Transverse colon (tissue), 4 donors: ENCODE data around the gene TREH. TPM values are rescaled to one million over a fixed set of nuclear protein-coding genes. Genes with fewer than 3 reads are reported as not detected.
"Not testable (repeated sequence)": the region's sequence is repeated elsewhere in the genome, so short reads cannot be mapped to it uniquely, and the experiment has no call there.

Experiments
- DNase-seq: peaks from one replicate; pipeline ENCODE4 v3.0.0-alpha.2; 2019
- H3K27ac ChIP-seq, 4 donors: fragments of 200-600 bp; sonication (generic); 2 replicates each; pipeline ENCODE4 v1.5.1; 2016 to 2018; ENCODE audit warnings: inconsistent platforms in 4 of 4
- H3K27me3 ChIP-seq: fragments of 200-600 bp; sonication (generic); 2 replicates; pipeline ENCODE4 v1.5.1; 2017; ENCODE audit warnings: inconsistent platforms
- H3K36me3 ChIP-seq, 4 donors: fragments of 200-600 bp; sonication (generic); 2 replicates each; pipeline ENCODE4 v1.5.1; 2017 to 2019; ENCODE audit warnings: inconsistent platforms in 4 of 4
- H3K4me1 ChIP-seq, 4 donors: fragments of 200-600 bp; sonication (generic); 2 replicates each; pipeline ENCODE4 v1.5.1; 2017 to 2020; ENCODE audit warnings: inconsistent platforms in 4 of 4
- H3K4me3 ChIP-seq, 4 donors: fragments of 200-600 bp; sonication (generic); 1 replicate in 1 of 4; 2 replicates in 3 of 4; pipeline versions ENCODE4 v1.5.1 to v1.6.1; 2017 to 2019; ENCODE audit warnings: inconsistent platforms in 4 of 4
- H3K9me3 ChIP-seq, 2 donors: fragments of 200-600 bp; sonication (generic); 2 replicates each; pipeline ENCODE4 v1.5.1; 2017 to 2019; ENCODE audit warnings: inconsistent platforms in 2 of 2
- EP300 ChIP-seq: sonication (generic); formaldehyde crosslinking; IDR thresholded peaks from one replicate; pipeline ENCODE4 v1.6.1; 2017; ENCODE audit warnings: antibody characterized with exemption, low read depth
- POLR2A ChIP-seq: fragments of 450-650 bp; IDR thresholded peaks from one replicate; pipeline ENCODE4 v1.6.1; 2016; ENCODE audit warnings: antibody characterized with exemption, mild to moderate bottlenecking, moderate library complexity
- POLR2AphosphoS5 ChIP-seq, 3 donors: sonication (generic); formaldehyde crosslinking; IDR thresholded peaks; one replicate each; pipeline ENCODE4 v1.6.1; 2016; ENCODE audit warnings: antibody characterized with exemption in 3 of 3
- WGBS, 2 donors: methylation state at CpG; one replicate each; pipeline ENCODE4 v1.1.5; 2018; ENCODE audit warnings: low coverage in 1 of 2; 5-methylcytosine and 5-hydroxymethylcytosine counted together
- in situ Hi-C, 4 donors: fragments of 200-750 bp; cut with MboI; loops; one replicate each; pipeline versions ENCODE4 v1.15.0 to v1.15.1; 2017; ENCODE audit warnings: low sequenced_read_pairs in 3 of 4, low pct_ligation_motif_present in 1 of 4, low pct_unique_long_range_greater_than_20kb in 1 of 4
- intact Hi-C: fragments of 100-400 bp; cut with DNase I; formaldehyde crosslinking; loops from one replicate; pipeline ENCODE4 v1.15.1; 2023; ENCODE audit warnings: low total_unique reads
- total RNA-seq, 4 donors: library from RNA; depleted of rRNA; stranded (reverse); fragments of >200 nt; gene quantifications; one replicate each; pipeline ENCODE4 v1.1.0, GENCODE V29; 2016
- TF ChIP-seq, protein P1 (sequence below), 5 experiments: fragments of 200-600 bp in 3 of 5; fragments of 450-650 bp in 2 of 5; sonication (generic) in 3 of 5; IDR thresholded peaks; 1 replicate in 2 of 5; 2 replicates in 3 of 5; pipeline ENCODE4 v1.5.1; 2016 to 2017; ENCODE audit warnings: antibody characterized with exemption in 5 of 5, inconsistent platforms in 3 of 5, mild to moderate bottlenecking in 2 of 5, moderate library complexity in 1 of 5

TREH gene
- total RNA-seq, 4 donors from 2014 or later, result 4.9 to 5.6 TPM; not detected in 2

DNA sequence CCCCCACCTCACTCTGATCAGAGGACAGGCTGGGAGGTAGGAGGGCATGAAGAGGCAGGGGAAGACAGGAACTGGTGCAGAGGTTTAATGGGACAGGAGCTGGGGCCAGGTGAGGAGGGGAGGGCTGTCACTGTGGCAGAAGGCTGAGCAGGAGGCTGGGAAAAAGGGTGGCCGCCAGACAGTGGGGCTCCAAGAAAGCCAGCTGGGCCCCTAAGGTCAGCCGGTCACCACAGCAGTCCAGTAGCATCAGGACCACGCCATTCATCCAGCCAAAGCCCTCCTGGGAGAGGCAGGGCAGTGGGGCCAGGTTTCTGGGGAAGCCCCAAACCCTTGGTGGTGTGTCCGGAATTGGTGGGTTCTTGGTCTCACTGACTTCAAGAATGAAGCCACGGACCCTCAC, 8.5 kb upstream of the TREH start:
- peaks cover 4 to 21% (median 10%) of the 10 kb centered on the region in 4 donors for H3K4me1 ChIP-seq
- H3K36me3 ChIP-seq, result no peaks in the 10 kb centered on the region
- no peaks in the 10 kb centered on the region for H3K9me3 ChIP-seq
- H3K4me3 ChIP-seq, result no peak overlapping the region
- intact Hi-C loops, result loop anchor here (2.0 kb wide), 1 partner anchor 269 kb away; the partner anchor contains the start of gene UPK2
- no peak overlapping the region for H3K27ac ChIP-seq
- no peak for DNase-seq
- WGBS, 2 donors, result 76% methylated on average over 5 of the region's 5 CpGs; no CpG with 5 or more reads in 1 of the 2 donors
- TF ChIP-seq POLR2AphosphoS5 (IDR thresholded peaks at IDR 0.05) (no peak), EP300 (no peak), POLR2A (no peak)
- TF ChIP-seq, protein P1, sequence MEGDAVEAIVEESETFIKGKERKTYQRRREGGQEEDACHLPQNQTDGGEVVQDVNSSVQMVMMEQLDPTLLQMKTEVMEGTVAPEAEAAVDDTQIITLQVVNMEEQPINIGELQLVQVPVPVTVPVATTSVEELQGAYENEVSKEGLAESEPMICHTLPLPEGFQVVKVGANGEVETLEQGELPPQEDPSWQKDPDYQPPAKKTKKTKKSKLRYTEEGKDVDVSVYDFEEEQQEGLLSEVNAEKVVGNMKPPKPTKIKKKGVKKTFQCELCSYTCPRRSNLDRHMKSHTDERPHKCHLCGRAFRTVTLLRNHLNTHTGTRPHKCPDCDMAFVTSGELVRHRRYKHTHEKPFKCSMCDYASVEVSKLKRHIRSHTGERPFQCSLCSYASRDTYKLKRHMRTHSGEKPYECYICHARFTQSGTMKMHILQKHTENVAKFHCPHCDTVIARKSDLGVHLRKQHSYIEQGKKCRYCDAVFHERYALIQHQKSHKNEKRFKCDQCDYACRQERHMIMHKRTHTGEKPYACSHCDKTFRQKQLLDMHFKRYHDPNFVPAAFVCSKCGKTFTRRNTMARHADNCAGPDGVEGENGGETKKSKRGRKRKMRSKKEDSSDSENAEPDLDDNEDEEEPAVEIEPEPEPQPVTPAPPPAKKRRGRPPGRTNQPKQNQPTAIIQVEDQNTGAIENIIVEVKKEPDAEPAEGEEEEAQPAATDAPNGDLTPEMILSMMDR (IDR thresholded peaks at IDR 0.05), result no peak
- no peaks in the 10 kb centered on the region for H3K27me3 ChIP-seq
- in situ Hi-C loops, result loop anchor here (10.0 to 25.0 kb wide), 3 partner anchors 99 to 274 kb away; partner anchors contain the start of genes UPK2 (in 3 of the 4), DDX6 (in 1 of the 4) and FOXR1 (in 1 of the 4)

- Histone ChIP-seq H3K4me1 (peaks cover 0 to 4% (median 3%) of the 10 kb centered on the region in 4 donors), H3K4me3 (no peak overlapping the region), H3K27me3 (no peaks in the 10 kb centered on the region), H3K36me3 (no peaks in the 10 kb centered on the region), H3K9me3 (no peaks in the 10 kb centered on the region), H3K27ac (no peak overlapping the region)
- WGBS, 2 donors, result 90% methylated on average over 2 of the region's 2 CpGs; no CpG with 5 or more reads in 1 of the 2 donors
- DNase-seq, result no peak
- intact Hi-C loops (no loop called here), in situ Hi-C loops (loop anchor here (10.0 to 25.0 kb wide), 3 partner anchors 103 to 278 kb away; partner anchors contain the start of genes UPK2 (in 3 of the 4), DDX6 (in 1 of the 4) and FOXR1 (in 1 of the 4))
- TF ChIP-seq EP300 (no peak), POLR2AphosphoS5 (IDR thresholded peaks at IDR 0.05) (no peak), POLR2A (no peak)
- TF ChIP-seq, protein P1 (IDR thresholded peaks at IDR 0.05), result no peak
These were observed 4.7 kb upstream of the TREH start for GRCh38 chr11:118684187-118684586.

- H3K4me1 ChIP-seq, H3K9me3 ChIP-seq, intact Hi-C loops, H3K27ac ChIP-seq, H3K27me3 ChIP-seq, H3K36me3 ChIP-seq, DNase-seq, H3K4me3 ChIP-seq: not testable (repeated sequence)
- 63 to 74% methylated on average over 3 to 6 of the region's 6 CpGs for WGBS, 2 donors
- in situ Hi-C loops, result loop anchor here (10.0 to 25.0 kb wide), 3 partner anchors 104 to 279 kb away; partner anchors contain the start of genes UPK2 (in 3 of the 4), DDX6 (in 1 of the 4) and FOXR1 (in 1 of the 4)
These were observed 3.5 kb upstream of the TREH start for GRCh38 chr11:118682939-118683338.

DNA sequence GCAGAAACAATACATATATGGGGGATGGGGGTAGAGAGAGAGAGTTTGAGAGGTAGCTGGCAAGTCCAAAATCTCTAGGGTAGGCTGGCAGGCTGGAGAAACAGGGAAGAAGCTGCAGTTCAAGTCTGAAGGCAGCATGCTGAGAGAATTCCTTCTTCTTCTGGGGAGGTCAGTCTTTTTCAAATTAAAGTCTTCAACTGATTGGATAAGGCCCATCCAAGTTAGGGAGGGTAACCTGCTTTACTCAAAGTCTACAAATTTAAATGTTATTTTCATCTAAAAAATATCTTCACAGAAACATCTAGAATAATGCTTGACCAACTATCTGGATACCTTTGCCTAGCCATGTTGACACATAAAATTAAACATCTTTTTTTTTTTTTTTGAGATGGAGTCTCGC, 2.9 kb upstream of the TREH start:
- H3K27me3 ChIP-seq, result no peaks in the 10 kb centered on the region
- intact Hi-C loops (no loop called here), in situ Hi-C loops (loop anchor here (10.0 to 25.0 kb wide), 3 partner anchors 105 to 280 kb away; partner anchors contain the start of genes UPK2 (in 3 of the 4), DDX6 (in 1 of the 4) and FOXR1 (in 1 of the 4))
- 96 to 100% methylated on average over 1 of the region's 1 CpG for WGBS, 2 donors
- TF ChIP-seq POLR2AphosphoS5 (IDR thresholded peaks at IDR 0.05), result no peak
- TF ChIP-seq, protein P1 (IDR thresholded peaks at IDR 0.05), result no peak
- TF ChIP-seq POLR2A, result no peak
- no peak for TF ChIP-seq EP300
- H3K9me3 ChIP-seq, result no peaks in the 10 kb centered on the region
- no peak for DNase-seq
- no peaks in the 10 kb centered on the region for H3K36me3 ChIP-seq
- H3K4me1 ChIP-seq, result peaks cover 0 to 8% (median 7%) of the 10 kb centered on the region in 4 donors
- H3K27ac ChIP-seq, result no peak overlapping the region
- H3K4me3 ChIP-seq, result no peak overlapping the region
